GM12891 (cell line): Measurements from ENCODE around the gene NDUFS1.
"Not testable (repeated sequence)": the region's sequence is repeated elsewhere in the genome, so short reads cannot be mapped to it uniquely, and the experiment has no call there.

Experiments
- DNase-seq: peaks from one replicate; pipeline ENCODE4 v3.0.0; 2011; ENCODE audit warnings: low spot score; ENCODE audit not compliant: insufficient read length
- FAIRE-seq: peaks from 2 replicates; lab custom pipeline; 2011; peaks lifted over from hg19 to GRCh38; lab: Jason Lieb, UNC
- PAX5 ChIP-seq: IDR thresholded peaks from 2 replicates; pipeline ENCODE4 v1.6.1; 2011; ENCODE audit warnings: low read length, moderate library complexity, mild to moderate bottlenecking; ENCODE audit not compliant: insufficient read depth, severe bottlenecking
- POLR2A ChIP-seq: IDR thresholded peaks from 2 replicates; pipeline ENCODE4 v1.6.1; 2011; ENCODE audit warnings: low read depth, low read length, control low read depth
- POLR2AphosphoS5 ChIP-seq: IDR thresholded peaks from 2 replicates; pipeline ENCODE4 v1.6.1; 2011; ENCODE audit warnings: low read depth, low read length, control low read depth
- POU2F2 ChIP-seq: IDR thresholded peaks from 2 replicates; pipeline ENCODE4 v1.6.1; 2011; ENCODE audit warnings: low read depth, mild to moderate bottlenecking, control low read depth, low read length, moderate library complexity
- SPI1 ChIP-seq: IDR thresholded peaks from 2 replicates; pipeline ENCODE4 v1.6.1; 2011; ENCODE audit warnings: low read depth, low read length, control low read depth
- TAF1 ChIP-seq: IDR thresholded peaks from 2 replicates; pipeline ENCODE4 v1.6.1; 2011; ENCODE audit warnings: low read depth, low read length, control low read depth

NDUFS1 gene

DNA sequence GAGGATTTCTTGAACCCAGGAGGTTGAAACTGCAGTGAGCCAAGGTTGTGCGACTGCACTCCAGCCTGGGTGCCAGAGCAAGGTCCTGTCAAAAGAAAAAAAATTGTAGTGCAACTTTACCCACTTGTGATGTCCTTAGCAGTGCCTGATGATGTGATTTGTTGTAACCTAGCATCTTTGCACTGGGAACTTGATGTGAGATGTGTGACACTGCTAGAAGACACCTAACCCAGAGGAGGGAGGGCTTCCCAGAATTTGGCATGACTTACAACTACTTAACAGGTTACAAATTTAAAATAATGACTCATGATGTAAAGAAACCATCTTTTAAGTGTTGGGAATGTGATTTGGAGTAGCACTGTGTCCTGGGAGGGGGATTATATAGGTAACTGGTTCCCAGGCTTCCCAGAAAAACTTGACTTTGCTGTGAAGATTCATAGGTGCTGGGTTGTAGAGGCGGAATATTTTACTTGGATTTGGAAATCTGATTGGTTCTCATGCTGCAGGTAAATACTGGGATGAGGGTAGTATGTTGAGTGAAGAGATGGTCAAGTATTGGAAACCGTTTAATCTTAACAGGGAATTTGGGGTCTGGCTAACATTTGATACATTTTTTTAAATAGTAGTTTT, 4.1 kb upstream of the NDUFS1 start:
- no peak for DNase-seq
- FAIRE-seq, result no peak
- TF ChIP-seq POLR2A (0 out of 2 replicates have a peak, but pooled peaks have one; percentile 38), TAF1 (no peak)

DNA sequence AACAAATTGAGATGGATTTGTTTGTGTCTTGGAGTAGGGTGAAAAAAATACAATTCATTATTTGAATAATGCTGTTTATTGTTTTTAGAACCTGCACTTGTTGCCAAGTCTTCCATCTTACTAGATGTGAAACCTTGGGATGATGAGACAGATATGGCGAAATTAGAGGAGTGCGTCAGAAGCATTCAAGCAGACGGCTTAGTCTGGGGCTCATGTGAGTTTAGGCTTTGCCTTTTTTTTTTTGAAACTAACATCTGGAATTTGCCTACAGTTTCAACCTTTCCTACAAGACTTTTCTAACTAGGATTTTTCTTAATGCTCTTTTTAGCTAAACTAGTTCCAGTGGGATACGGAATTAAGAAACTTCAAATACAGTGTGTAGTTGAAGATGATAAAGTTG, 3.2 kb upstream of the NDUFS1 start:
- FAIRE-seq, DNase-seq: not testable (repeated sequence)

DNA sequence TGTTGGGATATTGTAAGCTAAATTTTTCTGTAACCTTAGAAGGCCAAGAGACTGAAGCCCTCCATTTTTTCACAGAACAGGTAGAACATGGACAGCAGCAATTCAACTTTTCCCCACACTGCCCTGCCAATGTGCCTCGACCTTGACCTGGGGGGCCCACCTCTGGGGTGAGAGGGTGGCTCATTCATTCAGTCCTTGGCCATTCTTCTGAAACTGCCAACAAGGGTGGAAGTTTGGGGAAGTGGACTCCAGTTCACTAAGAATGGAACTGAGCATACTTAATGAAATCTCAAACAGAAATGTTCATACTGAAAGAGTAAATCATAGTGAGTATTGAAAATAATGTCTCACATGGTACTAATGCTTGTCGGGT, 1.5 kb upstream of the NDUFS1 start:
- DNase-seq (no peak), FAIRE-seq (no peak)
- TF ChIP-seq SPI1 (peak; percentile 84), TAF1 (no peak)

DNA sequence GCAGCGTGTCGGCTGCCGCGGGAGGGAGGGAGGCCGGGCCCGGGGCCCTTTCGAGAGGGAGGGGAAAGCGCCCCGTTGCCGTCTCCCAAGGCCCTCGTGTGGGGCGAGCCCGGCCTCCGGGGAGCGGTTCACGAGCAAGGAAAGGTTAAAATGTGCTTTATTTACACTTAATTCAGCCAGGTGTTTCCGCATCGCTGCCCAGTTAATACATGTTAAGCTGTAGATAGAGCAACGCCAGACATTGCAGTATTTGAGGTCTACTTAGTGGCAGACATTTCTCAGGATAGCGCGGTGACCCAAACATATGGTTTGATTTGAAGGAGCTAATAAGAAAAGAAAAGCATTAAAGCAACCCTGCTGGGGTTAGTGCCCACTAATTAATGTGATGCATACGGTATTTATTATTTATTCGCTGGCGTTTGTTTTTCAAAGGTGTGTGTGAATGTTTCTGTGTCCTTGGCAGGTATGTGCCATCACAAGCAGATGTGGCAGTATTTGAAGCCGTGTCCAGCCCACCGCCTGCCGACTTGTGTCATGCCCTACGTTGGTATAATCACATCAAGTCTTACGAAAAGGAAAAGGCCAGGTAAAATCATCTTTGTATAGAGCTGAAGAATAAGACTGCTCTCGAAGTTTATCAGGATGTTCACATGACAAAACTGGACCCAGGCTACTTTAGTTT, 1.0 kb upstream of the NDUFS1 start:
- no peak for FAIRE-seq
- peak; percentile 36 for TF ChIP-seq PAX5
- TF ChIP-seq POLR2AphosphoS5, result no peak
- DNase-seq, result peak; percentile 31

DNA sequence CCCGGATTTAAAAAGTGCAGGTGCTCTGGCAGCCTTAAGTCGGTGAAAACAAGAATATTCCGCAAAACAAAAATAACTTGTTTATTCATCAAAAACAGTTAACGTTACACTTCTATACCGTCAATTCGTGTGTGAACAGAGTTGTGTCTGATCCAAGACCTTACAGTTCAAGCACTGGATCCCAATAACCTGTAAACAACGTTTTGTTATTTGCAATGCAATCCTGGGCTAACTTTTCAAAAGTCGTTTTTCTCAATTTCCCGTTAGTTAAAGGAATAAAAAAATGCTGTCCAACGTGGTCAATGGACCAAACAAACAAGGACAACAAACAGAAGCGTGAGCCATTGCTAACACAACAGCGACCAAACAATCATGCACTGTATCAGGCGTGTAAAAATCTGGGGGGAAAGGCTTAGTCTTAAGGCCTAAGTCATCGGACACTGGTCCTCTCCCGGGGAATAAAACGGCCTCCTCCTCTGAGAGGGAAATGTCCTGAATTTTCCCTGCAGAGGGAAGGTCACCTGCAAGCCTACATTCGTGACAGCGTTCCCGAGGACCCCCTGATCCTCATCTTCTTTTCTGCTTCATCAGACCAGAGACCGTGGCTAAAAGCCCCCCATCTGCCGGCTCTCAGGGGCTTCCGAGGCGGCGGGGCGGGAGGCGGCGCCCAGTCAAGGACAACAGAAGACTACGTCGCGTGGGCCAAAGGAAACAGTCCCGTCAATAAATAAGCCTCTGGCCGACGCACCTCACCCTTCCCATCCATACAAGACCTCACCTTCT, 490 bp downstream of the NDUFS1 start:
- TF ChIP-seq POLR2AphosphoS5, result no peak
- no peak for TF ChIP-seq PAX5
- no peak for TF ChIP-seq TAF1
- TF ChIP-seq SPI1, result no peak
- TF ChIP-seq POU2F2, result no peak
- TF ChIP-seq POLR2A, result no peak
- FAIRE-seq (peak; percentile 26), DNase-seq (no peak)

DNA sequence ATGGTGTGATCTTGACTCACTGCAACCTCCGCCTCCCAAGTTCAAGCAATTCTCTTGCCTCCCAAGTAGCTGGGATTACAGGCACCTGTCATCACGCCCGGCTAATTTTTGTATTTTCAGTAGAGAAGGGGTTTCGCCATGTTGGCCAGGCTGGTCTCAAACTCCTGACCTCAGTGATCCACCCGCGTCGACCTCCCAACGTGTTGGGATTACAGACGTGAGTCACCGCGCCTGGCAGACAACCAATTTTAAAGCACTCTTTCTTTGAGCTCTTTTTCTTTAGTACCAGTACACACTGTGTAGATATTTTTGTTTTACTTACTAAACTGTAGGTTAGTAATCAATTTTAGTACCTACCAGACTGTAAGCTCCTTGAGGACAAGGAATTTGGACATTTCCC, 2.2 kb downstream of the NDUFS1 start:
- not testable (repeated sequence) for DNase-seq, FAIRE-seq

DNA sequence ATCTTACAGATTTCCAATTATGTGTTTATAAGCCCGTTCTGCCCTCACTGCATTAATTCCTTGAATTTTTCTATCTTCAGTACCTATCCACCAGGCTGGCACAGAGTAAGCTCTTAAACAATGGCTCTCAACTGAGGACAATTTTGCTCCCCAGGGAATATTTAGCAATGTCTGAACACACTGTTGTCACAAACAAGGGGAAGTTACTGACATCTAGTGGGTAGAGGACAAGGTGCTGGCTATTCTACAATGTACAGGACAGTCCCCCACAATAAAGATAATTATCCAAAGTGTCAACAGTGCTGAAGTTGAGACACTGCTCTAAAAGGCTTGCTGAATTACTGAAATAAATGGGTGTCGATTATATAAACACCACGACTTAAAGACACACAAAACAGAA, 5.0 kb downstream of the NDUFS1 start:
- TF ChIP-seq POLR2A (no peak), TAF1 (no peak), PAX5 (no peak), SPI1 (no peak), POU2F2 (no peak), POLR2AphosphoS5 (no peak)
- peak; percentile 23 for FAIRE-seq
- DNase-seq, result no peak

DNA sequence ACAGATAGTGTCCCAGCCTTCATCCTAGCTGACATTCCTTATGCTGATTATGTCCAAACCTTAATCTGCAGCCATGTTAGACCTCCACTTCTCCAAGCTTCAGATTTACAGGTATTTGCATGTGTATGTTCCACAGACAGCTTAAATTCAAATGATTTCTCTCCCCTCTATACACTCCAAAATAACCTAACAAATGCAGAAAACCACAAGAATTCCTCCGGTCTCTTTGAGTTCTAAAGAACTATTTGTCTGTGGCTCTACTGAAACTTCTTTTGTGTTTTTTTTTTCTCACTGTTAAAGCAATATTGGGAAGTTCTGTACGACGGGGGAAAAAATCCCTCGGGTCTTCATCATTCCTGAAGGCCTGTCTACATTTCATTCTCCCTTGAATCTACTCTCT, 8.6 kb downstream of the NDUFS1 start:
- no peak for FAIRE-seq
- no peak for DNase-seq
- TF ChIP-seq TAF1 (no peak), POU2F2 (no peak), POLR2AphosphoS5 (no peak), SPI1 (no peak), POLR2A (no peak), PAX5 (no peak)

DNA sequence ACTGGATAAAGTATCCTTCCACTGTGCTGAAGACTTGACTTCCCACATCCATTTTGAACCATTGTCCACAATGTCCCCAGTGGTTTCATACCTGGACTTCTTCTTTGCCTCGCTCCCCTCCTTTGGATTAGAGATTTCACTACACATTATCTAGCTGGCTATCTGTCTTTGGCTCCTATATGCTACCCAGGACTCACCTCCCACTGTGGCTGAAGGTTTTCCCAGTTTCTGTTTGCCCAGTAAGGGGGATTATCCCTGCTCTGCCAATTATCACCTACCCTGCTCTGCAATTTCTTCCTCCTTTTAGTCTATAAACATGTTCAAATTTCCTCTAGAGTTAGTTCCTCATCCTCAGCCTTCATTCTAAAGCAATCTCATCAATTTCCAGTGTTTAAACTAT, 9.1 kb downstream of the NDUFS1 start:
- TF ChIP-seq TAF1, result no peak
- TF ChIP-seq PAX5, result no peak
- no peak for TF ChIP-seq POLR2A
- DNase-seq (no peak), FAIRE-seq (no peak)

DNA sequence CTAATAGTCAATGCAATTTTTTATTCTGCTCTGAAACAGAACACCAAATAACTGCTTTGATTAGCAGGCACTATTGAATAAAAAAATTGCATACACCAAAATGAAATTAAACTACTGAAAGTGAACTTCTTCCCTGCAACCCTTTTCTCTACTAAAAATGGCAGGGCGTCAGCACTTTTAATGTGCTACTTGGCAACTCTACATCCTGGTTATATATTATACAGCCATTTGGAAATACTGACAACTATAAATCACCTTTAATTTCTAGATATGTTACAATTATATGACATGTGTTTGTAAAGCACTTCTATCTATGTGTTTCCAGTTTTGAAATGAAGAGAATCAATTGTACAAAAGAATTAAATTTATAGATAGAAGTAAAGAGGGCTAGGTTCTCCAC, 9.9 kb downstream of the NDUFS1 start:
- FAIRE-seq, result no peak
- TF ChIP-seq SPI1, result no peak
- no peak for TF ChIP-seq PAX5
- no peak for TF ChIP-seq POLR2A
- TF ChIP-seq POU2F2, result no peak
- TF ChIP-seq POLR2AphosphoS5, result no peak
- TF ChIP-seq TAF1, result no peak
- no peak for DNase-seq

DNA sequence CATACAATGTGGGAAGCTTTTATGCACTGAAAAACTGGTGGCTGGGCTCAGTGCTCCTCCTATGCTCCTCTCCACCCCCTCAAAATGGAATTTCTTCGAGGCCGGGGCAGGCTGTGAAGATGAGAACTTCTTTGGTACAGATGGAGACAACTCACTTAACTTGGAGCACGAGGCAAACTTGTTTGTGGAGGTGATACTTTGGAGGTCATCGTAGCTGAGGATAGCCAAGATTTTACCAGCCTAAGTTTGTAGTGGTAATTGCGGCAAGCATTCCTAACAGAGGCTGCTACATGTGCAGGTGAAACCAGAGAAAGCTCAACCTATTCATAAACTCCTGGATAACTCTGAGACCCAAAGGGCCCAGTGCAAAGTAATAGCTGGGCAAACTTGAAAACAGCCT, 13.6 kb downstream of the NDUFS1 start:
- TF ChIP-seq POLR2AphosphoS5 (no peak), SPI1 (no peak), TAF1 (no peak), PAX5 (no peak), POLR2A (no peak), POU2F2 (no peak)
- DNase-seq (no peak), FAIRE-seq (no peak)
